ENCODE results near the gene PDIA4.
"Not testable (repeated sequence)": the region's sequence is repeated elsewhere in the genome, so short reads cannot be mapped to it uniquely, and the experiment has no call there.

The PDIA4 gene

DNA sequence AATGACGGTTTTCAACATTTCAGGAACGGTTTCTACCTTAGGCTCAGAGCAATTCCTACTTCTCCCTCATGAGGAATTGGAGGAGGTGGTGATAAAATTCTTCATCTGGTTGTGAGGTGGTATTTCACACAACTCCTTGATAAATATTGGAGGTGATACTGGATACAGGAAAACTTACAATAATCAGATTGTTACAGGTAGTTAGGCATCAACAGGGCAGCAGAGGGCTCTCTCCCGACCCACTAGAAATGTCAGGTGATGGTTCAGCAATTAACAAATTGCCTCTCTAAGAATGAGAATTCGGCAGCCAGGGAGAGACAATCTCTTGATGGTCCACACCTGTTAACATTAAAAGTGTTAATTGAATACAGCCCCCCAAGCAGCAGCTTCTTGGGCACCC is 39.6 kb upstream of the PDIA4 start:
- no peak for DNase-seq (ENCODE audit: insufficient read length, low spot score)

DNA sequence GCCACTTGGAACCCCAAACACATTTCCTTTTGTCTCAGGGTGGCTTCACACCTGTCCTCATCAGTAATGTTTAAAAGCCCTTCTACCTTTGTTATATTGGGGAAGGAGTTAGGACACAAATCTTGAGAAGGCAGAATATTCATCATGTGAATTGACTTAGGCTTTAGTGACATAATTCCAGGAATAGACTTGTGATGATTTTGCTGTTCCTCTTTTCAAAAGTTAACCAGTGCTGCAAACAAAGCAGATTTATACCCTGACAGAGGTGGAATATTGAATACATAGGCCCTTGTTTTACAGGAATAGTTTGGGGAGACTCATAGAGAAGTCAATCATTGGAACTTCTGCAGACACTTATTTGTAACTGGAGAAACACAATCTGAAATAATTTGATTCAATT is 35.2 kb upstream of the PDIA4 start:
- DNase-seq (ENCODE audit: insufficient read length, low spot score) (no peak), FAIRE-seq (peak; percentile 20)
- no peak for TF ChIP-seq PAX5 (IDR thresholded peaks at IDR 0.05; ENCODE audit: insufficient read depth, low read length, severe bottlenecking)
- no peak for TF ChIP-seq TAF1 (IDR thresholded peaks at IDR 0.05; ENCODE audit: low read depth, low read length)
- TF ChIP-seq POLR2AphosphoS5 (IDR thresholded peaks at IDR 0.05; ENCODE audit: low read depth, low read length): no peak
- no peak for TF ChIP-seq POU2F2 (IDR thresholded peaks at IDR 0.05; ENCODE audit: low read depth, low read length)
- TF ChIP-seq SPI1 (IDR thresholded peaks at IDR 0.05; ENCODE audit: low read depth, low read length): peak; percentile 71
- TF ChIP-seq POLR2A (IDR thresholded peaks at IDR 0.05; ENCODE audit: low read depth, low read length): no peak

More for the DNA sequence above, 39.6 kb upstream of the PDIA4 start:
- TF ChIP-seq POU2F2 (IDR thresholded peaks at IDR 0.05; ENCODE audit: low read depth, low read length): no peak
- TF ChIP-seq SPI1 (IDR thresholded peaks at IDR 0.05; ENCODE audit: low read depth, low read length): no peak
- TF ChIP-seq POLR2AphosphoS5 (IDR thresholded peaks at IDR 0.05; ENCODE audit: low read depth, low read length): no peak
- no peak for TF ChIP-seq TAF1 (IDR thresholded peaks at IDR 0.05; ENCODE audit: low read depth, low read length)
- TF ChIP-seq PAX5 (IDR thresholded peaks at IDR 0.05; ENCODE audit: insufficient read depth, low read length, severe bottlenecking): no peak
- no peak for TF ChIP-seq POLR2A (IDR thresholded peaks at IDR 0.05; ENCODE audit: low read depth, low read length)
- FAIRE-seq: no peak

DNA sequence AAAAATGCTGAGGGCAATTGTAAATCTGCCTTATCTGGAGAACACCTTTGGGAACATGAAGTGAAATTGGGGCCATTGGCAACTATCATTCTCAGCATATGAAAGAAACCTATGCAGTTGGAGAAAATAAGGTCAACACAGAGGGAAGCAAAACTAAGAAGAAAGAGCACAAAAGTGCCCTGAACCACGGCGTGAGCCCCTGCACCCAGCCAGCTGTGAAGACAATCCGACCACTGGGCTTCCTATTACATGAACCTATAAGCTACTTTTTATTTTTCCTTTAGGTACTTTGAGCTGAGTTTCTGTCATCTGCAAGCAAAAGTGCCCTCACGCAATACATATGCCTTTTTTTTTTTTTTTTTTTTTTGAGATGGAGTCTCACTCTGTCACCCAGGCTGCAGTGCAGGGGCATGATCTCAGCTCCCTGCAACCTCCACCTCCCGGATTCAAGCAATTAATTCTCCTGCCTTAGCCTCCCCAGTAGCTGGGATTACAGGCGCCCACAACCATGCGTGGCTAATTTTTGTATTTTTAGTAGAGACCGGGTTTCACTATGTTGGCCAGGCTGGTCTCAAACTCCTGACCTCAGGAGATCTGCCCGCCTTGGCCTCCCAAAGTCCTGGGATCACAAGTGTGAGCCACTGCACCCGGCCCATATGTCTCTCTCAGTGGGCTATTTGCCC is 34.1 kb upstream of the PDIA4 start:
- not testable (repeated sequence) for DNase-seq (ENCODE audit: insufficient read length, low spot score); FAIRE-seq

DNA sequence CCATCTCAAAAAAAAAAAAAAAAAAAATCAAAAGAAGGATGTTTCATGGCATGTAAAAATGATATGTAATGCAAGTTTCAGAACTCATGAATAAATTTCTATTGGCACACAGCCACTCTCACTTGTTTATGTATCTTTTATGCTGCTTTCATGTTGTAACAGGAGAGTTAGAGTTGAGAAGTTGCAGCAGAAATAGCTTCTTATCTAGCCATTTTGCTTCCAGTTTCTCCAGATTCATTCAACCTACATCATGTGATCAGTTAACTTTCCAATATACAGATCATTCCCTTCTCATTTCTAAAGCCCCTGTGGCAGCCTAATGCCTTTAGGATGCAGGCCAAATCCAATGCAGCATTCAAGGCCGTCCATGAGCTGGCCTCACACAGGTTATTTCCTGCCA is 31.9 kb upstream of the PDIA4 start:
- TF ChIP-seq SPI1 (IDR thresholded peaks at IDR 0.05; ENCODE audit: low read depth, low read length) (no peak), POLR2AphosphoS5 (IDR thresholded peaks at IDR 0.05; ENCODE audit: low read depth, low read length) (no peak), POLR2A (IDR thresholded peaks at IDR 0.05; ENCODE audit: low read depth, low read length) (no peak), POU2F2 (IDR thresholded peaks at IDR 0.05; ENCODE audit: low read depth, low read length) (no peak), TAF1 (IDR thresholded peaks at IDR 0.05; ENCODE audit: low read depth, low read length) (no peak), PAX5 (IDR thresholded peaks at IDR 0.05; ENCODE audit: insufficient read depth, low read length, severe bottlenecking) (no peak)
- no peak for DNase-seq (ENCODE audit: insufficient read length, low spot score)
- no peak for FAIRE-seq

DNA sequence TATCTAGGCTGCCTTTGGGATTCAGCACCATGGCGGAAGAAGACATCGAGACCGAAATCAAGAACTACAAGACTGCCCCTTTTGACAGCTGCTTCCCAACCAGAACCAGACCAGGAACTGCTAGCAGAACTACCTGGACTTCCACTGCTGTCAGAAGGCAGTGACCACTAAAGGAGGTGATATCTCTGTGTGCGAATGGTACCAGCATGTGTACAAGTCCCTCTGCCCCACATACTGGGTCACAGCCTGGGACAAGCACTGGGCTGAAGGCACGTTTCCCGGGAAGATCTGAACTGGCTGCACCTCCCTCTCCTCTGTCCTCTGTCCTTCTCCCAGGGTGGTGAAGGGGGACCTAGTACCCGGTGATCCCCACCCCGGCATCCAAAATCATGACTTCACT is 25.6 kb upstream of the PDIA4 start:
- FAIRE-seq (no peak), DNase-seq (ENCODE audit: insufficient read length, low spot score) (no peak)
- no peak for TF ChIP-seq SPI1 (IDR thresholded peaks at IDR 0.05; ENCODE audit: low read depth, low read length)
- TF ChIP-seq TAF1 (IDR thresholded peaks at IDR 0.05; ENCODE audit: low read depth, low read length): no peak
- no peak for TF ChIP-seq PAX5 (IDR thresholded peaks at IDR 0.05; ENCODE audit: insufficient read depth, low read length, severe bottlenecking)
- no peak for TF ChIP-seq POLR2A (IDR thresholded peaks at IDR 0.05; ENCODE audit: low read depth, low read length)
- no peak for TF ChIP-seq POU2F2 (IDR thresholded peaks at IDR 0.05; ENCODE audit: low read depth, low read length)
- no peak for TF ChIP-seq POLR2AphosphoS5 (IDR thresholded peaks at IDR 0.05; ENCODE audit: low read depth, low read length)

DNA sequence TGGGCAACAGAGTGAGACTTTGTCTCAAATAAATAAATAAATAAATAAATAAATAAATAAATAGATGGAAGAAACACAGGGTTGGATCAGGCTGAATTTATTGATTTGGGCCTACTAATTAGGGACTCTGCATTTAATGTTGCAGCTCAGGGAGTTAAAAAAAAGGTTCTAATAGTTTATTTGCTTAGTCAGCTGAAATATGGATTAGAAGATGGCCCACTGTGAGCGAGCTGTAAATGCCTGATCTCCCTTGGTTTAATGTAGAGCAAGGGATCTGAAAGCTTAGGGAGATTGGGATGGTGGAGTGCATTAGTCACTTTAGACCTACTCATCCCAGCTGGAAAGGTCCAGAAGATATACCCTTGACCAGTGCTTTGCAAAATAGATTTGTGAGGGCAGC is 25.1 kb upstream of the PDIA4 start:
- DNase-seq (ENCODE audit: insufficient read length, low spot score) (no peak), FAIRE-seq (no peak)
- TF ChIP-seq PAX5 (IDR thresholded peaks at IDR 0.05; ENCODE audit: insufficient read depth, low read length, severe bottlenecking) (no peak), POLR2AphosphoS5 (IDR thresholded peaks at IDR 0.05; ENCODE audit: low read depth, low read length) (no peak), TAF1 (IDR thresholded peaks at IDR 0.05; ENCODE audit: low read depth, low read length) (no peak), POU2F2 (IDR thresholded peaks at IDR 0.05; ENCODE audit: low read depth, low read length) (no peak), SPI1 (IDR thresholded peaks at IDR 0.05; ENCODE audit: low read depth, low read length) (no peak), POLR2A (IDR thresholded peaks at IDR 0.05; ENCODE audit: low read depth, low read length) (no peak)

DNA sequence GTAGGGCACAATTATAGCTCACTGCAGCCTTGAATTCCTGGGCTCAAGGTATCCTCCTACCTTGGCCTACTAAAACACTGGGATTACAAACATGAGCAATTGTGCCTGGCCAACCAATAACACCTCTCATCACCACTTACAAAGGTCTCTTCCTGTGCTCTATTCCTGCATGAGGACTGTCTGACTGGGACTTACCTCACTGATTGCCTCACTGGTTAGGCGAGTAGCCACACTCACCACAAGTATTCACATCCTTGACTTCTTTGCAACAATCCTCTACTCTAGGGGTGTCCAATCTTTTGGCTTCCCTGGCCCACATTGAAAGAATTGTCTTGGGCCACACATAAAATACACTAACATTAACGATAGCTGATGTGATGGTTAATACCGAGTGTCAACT is 22.6 kb upstream of the PDIA4 start:
- FAIRE-seq (no peak), DNase-seq (ENCODE audit: insufficient read length, low spot score) (no peak)
- TF ChIP-seq PAX5 (IDR thresholded peaks at IDR 0.05; ENCODE audit: insufficient read depth, low read length, severe bottlenecking): no peak
- TF ChIP-seq SPI1 (IDR thresholded peaks at IDR 0.05; ENCODE audit: low read depth, low read length): no peak
- TF ChIP-seq POLR2AphosphoS5 (IDR thresholded peaks at IDR 0.05; ENCODE audit: low read depth, low read length): no peak
- no peak for TF ChIP-seq TAF1 (IDR thresholded peaks at IDR 0.05; ENCODE audit: low read depth, low read length)
- TF ChIP-seq POU2F2 (IDR thresholded peaks at IDR 0.05; ENCODE audit: low read depth, low read length): no peak
- TF ChIP-seq POLR2A (IDR thresholded peaks at IDR 0.05; ENCODE audit: low read depth, low read length): no peak

DNA sequence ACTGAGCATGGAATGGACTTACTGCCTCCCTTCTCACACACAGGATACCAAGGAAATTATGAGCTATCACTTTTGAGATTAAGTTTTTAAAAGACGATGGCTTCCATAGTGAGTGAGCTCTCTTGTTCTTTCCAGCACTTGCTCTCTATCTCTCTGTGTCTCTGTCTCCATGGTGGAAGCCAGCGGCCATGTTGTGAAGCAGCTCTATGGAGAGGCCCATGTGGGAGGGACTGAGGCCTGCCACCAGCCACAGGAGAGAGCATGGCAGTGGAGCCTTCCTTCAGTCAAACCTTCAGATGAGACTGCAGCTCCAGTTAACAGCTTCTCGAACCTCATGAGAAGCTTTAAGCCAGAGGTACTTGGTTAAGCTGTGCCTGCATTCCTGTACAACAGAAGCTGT is 20.5 kb upstream of the PDIA4 start:
- no peak for FAIRE-seq
- DNase-seq (ENCODE audit: insufficient read length, low spot score): no peak
- TF ChIP-seq POLR2AphosphoS5 (IDR thresholded peaks at IDR 0.05; ENCODE audit: low read depth, low read length) (no peak), PAX5 (IDR thresholded peaks at IDR 0.05; ENCODE audit: insufficient read depth, low read length, severe bottlenecking) (no peak), POU2F2 (IDR thresholded peaks at IDR 0.05; ENCODE audit: low read depth, low read length) (no peak), POLR2A (IDR thresholded peaks at IDR 0.05; ENCODE audit: low read depth, low read length) (no peak), TAF1 (IDR thresholded peaks at IDR 0.05; ENCODE audit: low read depth, low read length) (no peak), SPI1 (IDR thresholded peaks at IDR 0.05; ENCODE audit: low read depth, low read length) (no peak)

DNA sequence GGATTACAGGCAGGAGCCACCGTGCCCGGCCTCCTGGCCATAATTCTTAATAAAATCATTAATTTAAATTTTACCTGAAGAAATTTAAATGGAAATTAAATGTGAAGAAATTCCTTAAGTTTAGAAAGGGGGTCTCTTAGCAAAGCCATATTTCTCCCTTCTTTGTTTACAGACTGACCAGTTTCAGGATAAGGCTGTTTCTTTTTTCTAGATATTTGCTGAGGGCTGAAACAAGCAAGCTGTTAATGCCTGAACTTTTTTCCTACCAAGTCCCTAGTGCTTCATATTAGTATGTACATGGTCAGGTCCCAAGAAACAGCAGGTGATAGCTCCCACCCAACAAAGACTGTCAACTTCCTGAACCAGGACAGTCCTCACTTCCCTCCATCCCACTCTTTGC is 18.1 kb upstream of the PDIA4 start:
- DNase-seq (ENCODE audit: insufficient read length, low spot score) (no peak), FAIRE-seq (no peak)
- no peak for TF ChIP-seq PAX5 (IDR thresholded peaks at IDR 0.05; ENCODE audit: insufficient read depth, low read length, severe bottlenecking)
- TF ChIP-seq POU2F2 (IDR thresholded peaks at IDR 0.05; ENCODE audit: low read depth, low read length): no peak
- TF ChIP-seq TAF1 (IDR thresholded peaks at IDR 0.05; ENCODE audit: low read depth, low read length): no peak
- no peak for TF ChIP-seq POLR2AphosphoS5 (IDR thresholded peaks at IDR 0.05; ENCODE audit: low read depth, low read length)
- no peak for TF ChIP-seq POLR2A (IDR thresholded peaks at IDR 0.05; ENCODE audit: low read depth, low read length)
- no peak for TF ChIP-seq SPI1 (IDR thresholded peaks at IDR 0.05; ENCODE audit: low read depth, low read length)

DNA sequence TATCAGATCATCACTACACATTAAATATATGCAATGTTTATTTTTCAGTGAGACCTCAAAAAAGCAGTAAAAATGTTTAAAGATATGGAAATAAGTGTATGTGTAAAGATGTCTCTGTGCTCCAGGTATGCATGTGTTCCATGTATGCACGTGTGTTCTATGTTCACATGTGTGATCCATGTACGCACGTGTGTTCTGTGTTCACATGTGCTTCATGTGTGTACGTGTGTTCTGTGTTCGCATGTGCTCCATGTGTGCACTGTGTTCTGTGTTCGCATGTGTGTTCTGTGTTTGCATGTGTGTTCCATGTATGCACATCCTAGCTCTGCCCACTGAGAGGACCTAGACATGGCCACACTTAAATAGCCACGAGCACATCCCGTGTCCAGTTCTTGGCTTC is 15.6 kb upstream of the PDIA4 start:
- peak; percentile 40 for FAIRE-seq
- no peak for TF ChIP-seq POLR2A (IDR thresholded peaks at IDR 0.05; ENCODE audit: low read depth, low read length)
- TF ChIP-seq POU2F2 (IDR thresholded peaks at IDR 0.05; ENCODE audit: low read depth, low read length): no peak
- no peak for TF ChIP-seq POLR2AphosphoS5 (IDR thresholded peaks at IDR 0.05; ENCODE audit: low read depth, low read length)
- no peak for TF ChIP-seq SPI1 (IDR thresholded peaks at IDR 0.05; ENCODE audit: low read depth, low read length)
- TF ChIP-seq TAF1 (IDR thresholded peaks at IDR 0.05; ENCODE audit: low read depth, low read length): no peak
- TF ChIP-seq PAX5 (IDR thresholded peaks at IDR 0.05; ENCODE audit: insufficient read depth, low read length, severe bottlenecking): no peak
- no peak for DNase-seq (ENCODE audit: insufficient read length, low spot score)

Measured in GM12891 (cell line).